Measurements from ENCODE around the gene C1QTNF3.

DNA sequence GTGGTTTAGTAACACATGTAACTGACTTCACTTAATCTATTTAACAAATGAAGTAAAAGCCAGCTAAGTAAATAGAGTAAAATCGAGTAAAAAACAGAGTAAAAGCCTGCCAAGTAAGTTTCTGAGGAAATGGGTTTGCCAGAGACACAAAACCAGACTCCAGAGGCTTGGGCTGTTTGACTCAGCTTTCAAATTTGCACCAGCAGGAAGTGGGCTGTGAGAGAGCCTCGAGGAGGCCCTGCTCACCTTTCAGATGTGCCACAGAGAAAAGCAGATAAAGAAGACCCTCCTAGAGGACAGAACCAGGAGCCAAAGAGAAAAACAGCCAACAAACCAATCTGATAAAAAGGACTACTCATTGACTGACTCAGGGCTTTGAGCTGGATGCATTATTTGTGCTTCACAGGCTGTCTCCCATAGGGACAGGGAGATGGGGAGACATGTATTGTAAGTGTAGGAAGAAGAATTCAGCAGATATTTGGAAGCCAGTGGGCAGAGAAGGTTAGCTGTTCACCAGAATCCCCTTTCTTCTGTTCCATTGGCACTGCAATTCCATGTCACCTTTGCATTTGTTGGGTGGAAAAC, 20.8 kb downstream of the C1QTNF3 start:
- TF ChIP-seq, protein P1, sequence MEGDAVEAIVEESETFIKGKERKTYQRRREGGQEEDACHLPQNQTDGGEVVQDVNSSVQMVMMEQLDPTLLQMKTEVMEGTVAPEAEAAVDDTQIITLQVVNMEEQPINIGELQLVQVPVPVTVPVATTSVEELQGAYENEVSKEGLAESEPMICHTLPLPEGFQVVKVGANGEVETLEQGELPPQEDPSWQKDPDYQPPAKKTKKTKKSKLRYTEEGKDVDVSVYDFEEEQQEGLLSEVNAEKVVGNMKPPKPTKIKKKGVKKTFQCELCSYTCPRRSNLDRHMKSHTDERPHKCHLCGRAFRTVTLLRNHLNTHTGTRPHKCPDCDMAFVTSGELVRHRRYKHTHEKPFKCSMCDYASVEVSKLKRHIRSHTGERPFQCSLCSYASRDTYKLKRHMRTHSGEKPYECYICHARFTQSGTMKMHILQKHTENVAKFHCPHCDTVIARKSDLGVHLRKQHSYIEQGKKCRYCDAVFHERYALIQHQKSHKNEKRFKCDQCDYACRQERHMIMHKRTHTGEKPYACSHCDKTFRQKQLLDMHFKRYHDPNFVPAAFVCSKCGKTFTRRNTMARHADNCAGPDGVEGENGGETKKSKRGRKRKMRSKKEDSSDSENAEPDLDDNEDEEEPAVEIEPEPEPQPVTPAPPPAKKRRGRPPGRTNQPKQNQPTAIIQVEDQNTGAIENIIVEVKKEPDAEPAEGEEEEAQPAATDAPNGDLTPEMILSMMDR (IDR thresholded peaks at IDR 0.05; ENCODE audit: low read depth, low read length, poor library complexity, severe bottlenecking): no peak
- no peak for TF ChIP-seq EZH2phosphoT487 (IDR thresholded peaks at IDR 0.05; ENCODE audit: borderline replicate concordance, low read length)

All from DOHH2 (cell line).